GM20431 (cell line): ENCODE data around the gene CYSLTR2.
"Not testable (repeated sequence)": the region's sequence is repeated elsewhere in the genome, so short reads cannot be mapped to it uniquely, and the experiment has no call there.

Experiments
- in situ Hi-C: fragments of 300-500 bp; cut with MseI, MboI; formaldehyde crosslinking; loops from one replicate; pipeline ENCODE4 v1.15.0; 2020; ENCODE audit warnings: low sequenced_read_pairs; ENCODE audit not compliant: unreplicated experiment

The CYSLTR2 gene

DNA sequence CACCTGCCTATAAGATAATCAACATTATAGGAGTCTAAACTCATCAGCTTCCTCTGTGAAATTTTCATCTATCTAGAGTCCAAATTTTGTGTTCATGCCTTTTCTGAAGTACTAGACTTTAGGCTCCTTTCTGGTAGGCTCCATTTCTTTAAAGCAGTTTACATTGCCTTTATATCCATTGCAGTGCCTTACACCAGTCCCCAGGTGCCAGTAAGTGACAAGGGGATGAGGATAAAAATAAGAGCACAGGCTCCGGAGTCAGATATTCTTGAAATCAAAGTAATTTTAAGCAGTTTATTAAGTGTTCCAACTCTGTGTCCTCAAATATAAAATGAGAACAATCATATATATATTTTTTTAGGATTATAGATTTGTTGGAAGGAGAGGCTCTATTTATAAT lies 10.6 kb upstream of the CYSLTR2 start:
- in situ Hi-C loops: no loop called here

GRCh38 chr13:48644141-48644540 lies 9.6 kb upstream of the CYSLTR2 start:
- in situ Hi-C loops: no loop called here

DNA sequence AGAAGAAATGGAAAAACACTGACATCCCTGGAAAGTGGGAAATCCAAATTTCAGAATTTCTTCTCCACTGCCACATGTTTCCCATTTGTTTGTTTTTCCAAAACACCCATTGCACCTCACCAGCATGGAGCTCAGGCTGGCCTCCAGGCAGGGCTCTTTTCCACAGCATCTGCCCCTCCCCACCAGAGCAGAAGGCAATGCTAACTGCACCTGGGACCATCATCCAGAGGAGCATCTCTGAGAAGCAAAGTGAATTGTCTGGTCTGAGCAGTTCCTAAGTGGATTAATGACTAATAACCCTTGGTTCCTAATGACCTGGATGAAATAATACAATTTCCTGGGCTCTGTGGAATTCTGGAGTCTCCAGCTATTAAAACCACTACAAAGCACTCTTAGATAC lies 8.8 kb upstream of the CYSLTR2 start:
- in situ Hi-C loops: no loop called here

- in situ Hi-C loops: no loop called here
Observed at GRCh38 chr13:48645845-48646244, 7.9 kb upstream of the CYSLTR2 start.

GRCh38 chr13:48646791-48647190 lies 6.9 kb upstream of the CYSLTR2 start:
- in situ Hi-C loops: no loop called here

- in situ Hi-C loops: no loop called here
Observed at GRCh38 chr13:48647625-48648024, 6.1 kb upstream of the CYSLTR2 start.

- in situ Hi-C loops: no loop called here
Observed at GRCh38 chr13:48648446-48648845, 5.3 kb upstream of the CYSLTR2 start.

GRCh38 chr13:48652851-48653471 lies 768 bp upstream of the CYSLTR2 start:
- in situ Hi-C loops: no loop called here

GRCh38 chr13:48654511-48654910 lies 782 bp downstream of the CYSLTR2 start:
- in situ Hi-C loops: no loop called here

GRCh38 chr13:48655291-48655690 lies 1.6 kb downstream of the CYSLTR2 start:
- in situ Hi-C loops: no loop called here

DNA sequence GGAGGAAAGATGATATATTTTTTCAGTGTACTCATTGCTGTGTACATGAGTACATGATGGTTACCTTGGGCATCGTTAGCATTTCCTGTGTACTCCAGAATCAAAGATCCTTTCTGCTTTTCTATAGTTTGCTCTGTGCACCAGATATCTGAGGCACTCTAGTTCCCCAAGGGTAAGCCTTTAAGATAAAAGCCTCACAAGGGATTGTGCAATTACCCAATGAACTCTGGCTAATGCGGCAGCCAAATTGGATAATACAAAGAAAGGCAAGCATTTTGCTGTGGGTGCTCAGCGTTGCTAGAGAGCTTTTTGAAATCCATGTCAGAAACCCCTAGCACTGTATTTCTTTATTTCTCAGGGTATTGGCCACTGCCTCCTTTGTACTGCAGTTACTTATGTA lies 2.9 kb downstream of the CYSLTR2 start:
- in situ Hi-C loops: no loop called here

DNA sequence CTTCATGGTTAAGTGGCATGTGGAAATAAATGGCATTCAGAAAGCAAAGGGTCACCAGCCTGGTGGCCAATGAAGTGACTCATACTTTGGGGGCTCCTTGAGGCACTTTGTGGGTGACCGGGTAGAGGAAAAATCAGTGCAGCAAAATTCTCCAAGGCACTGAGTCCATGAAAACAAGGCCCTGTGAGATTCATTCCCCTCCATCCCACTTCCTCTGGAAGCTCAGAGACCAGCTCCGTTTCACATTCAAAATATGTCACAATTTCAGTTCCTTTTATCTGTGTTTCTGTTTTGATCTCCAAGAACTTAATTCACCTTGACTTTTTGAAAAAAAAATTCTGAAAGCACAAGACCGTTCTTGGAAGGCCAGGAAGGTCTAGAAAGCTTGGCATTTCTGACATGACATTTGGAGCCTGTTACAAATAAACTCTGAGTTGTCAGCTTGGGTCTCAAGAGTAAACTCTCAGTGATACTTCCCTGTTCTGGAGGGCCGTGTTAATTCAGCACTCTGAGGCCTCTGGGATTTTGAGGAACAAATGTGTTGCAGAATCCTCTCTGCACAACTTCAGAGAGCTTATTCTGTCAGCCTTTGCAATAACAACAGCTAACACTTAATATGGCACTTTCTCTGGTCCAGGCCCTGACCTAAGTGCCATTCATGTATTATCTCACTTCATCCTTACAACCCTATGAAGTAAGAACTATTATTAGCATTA lies 6.8 kb downstream of the CYSLTR2 start:
- in situ Hi-C loops: no loop called here

DNA sequence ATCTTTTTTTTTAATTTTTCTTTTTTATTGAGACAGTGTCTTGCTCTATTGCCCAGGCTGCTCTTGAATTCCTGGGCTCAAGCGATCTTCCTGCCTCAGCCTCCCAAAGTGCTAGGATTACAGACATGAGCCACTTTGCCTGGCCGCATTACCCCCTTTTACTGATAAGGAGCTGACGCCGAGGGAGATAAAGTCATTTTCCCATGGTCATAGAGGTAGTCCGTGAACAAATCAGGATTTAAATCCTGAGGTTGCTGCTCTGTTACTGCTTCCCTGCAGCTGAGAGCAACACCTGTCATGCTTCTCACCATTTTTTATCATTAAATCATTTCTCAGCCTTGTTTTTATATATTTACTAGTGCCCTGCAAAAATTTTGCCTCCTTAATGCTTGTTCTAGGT lies 7.4 kb downstream of the CYSLTR2 start:
- in situ Hi-C loops: no loop called here

GRCh38 chr13:48662226-48662625 lies 8.5 kb downstream of the CYSLTR2 start:
- in situ Hi-C loops: no loop called here

DNA sequence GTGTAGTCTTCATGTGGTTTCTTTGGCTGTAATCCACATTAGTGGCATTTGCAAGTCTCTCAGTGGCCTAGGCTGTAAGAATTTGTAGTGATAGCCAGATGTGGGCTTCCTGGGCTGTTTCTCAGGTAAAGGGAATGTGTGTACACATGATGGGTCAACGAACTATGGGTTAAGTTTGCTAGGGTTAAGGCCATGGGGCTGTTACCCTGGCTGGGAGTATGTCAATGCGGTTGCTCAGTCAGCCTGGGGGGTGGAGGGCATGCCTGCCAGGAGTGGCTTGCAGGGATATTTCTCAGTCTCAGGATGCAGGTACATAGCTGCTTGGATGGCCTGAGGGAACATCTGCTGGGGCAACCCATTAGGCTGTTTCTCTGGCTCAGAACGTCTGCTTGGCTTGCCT lies 13.4 kb downstream of the CYSLTR2 start:
- in situ Hi-C loops: no loop called here

DNA sequence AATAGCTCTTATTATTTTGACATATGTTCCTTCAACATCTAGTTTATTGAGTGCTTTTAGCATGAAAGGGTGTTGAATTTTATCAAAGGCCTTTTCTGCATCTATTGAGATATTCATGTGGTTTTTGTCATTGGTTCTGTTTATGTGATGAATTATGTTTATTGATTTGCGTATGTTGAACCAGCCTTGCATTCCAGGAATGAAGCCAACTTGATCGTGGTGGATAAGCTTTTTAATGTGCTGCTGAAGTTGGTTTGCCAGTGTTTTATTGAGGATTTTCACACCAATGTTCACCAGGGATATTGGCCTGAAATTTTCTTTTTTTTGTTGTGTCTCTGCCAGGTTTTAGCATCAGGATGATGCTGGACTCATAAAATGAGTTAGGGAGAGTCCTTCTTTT lies 17.7 kb downstream of the CYSLTR2 start:
- in situ Hi-C loops: not testable (repeated sequence)

DNA sequence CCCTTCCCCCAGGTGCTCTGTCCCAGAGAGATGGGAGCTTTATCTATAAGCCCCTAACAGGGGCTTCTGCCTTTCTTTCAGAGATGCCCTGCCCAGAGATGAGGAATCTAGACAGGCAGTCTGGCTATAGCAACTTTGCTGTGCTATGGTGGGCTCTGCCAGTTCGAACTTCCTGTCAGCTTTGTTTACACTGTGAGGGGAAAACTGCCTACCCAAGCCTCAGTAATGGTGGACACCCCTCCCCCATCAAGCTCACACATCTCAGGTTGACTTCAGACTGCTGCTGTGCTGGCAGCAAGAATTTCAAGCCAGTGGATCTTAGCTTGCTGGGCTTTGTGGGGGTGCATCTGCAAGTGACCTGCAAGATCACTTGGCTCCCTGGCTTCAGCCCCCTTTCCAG lies 21.5 kb downstream of the CYSLTR2 start:
- in situ Hi-C loops: no loop called here

DNA sequence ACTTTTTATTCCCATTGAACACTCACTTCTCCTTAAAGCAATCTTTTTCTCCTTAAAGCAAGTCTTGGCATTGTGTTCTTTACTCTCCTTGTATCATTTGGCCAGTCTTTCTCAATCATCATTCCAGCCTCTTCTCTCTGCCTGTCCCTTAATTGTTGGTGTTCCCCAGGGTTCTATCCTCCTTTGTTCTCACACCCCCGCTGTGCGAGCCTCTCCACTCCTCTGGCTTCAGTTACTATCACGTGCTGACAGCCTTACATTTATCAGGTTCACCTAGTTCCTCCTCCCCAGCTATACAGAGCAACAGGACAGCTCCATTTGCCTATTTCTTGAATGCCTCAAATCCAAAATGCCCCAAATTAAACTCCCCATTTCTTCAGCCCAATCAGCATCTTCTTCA lies 24.6 kb downstream of the CYSLTR2 start:
- in situ Hi-C loops: no loop called here

DNA sequence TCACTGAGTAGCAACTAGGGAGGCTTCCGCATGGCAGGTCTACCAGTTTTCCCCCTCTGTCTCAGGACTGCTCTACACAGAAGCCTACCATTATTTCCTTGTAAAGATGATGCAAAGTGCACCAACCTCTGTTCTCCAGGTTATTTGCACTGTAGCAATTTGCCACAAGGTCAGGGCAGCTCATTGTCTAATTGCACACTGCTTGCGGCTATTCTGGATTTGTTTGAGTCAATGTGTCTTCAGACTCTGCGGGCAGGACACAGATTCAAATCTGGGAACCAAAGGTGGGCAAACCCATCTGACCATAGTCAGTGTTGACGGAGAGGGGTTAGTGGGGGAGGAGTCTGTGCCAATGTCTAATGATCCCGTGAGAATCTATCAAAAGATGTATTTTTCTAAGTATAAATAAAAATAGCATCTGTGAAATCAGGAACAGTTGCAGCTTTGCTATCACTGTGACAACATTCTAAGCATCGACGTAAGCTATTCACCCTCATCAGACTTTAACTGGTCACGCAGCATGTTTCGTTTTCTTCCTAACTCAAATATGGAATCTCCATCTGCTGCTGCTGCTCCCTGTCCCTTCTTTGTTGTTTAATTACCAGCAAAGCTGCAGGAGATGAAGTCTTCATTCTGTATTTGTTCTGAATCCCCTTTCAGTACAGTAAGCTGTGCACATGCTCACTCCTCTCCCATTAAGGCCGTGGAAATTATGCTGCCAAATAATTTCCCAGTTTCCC lies 26.4 kb downstream of the CYSLTR2 start:
- in situ Hi-C loops: no loop called here

- in situ Hi-C loops: no loop called here
Observed at GRCh38 chr13:48680756-48681392, 27.1 kb downstream of the CYSLTR2 start.

DNA sequence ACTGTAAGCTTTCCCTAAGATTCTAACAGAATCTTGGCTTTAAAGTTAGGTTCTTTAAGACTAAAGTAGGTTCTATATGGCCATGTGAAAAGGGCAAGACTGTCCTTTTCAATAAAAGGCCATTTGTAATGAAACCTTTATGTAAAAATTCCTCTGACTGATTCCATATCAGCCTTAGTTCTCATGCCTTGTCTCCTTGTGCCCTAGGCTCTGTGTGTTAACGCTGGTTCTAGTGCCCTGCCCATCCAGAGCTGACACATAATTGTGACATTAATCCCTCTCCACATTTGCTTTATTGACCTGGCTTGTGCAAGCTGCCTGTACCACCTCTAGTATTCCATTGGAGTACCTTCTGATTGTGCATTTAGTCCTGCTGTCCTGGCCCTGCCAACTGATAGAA lies 28.2 kb downstream of the CYSLTR2 start:
- in situ Hi-C loops: no loop called here
